Tongue (tissue), 2 donors: ENCODE measurements around the gene SV2B. TPM values are rescaled to one million over a fixed set of nuclear protein-coding genes. Genes with fewer than 3 reads are reported as not detected.

Experiments used
- DNase-seq: peaks from one replicate; pipeline ENCODE4 v3.0.0-alpha.2; 2015
- total RNA-seq: library from RNA; depleted of rRNA; stranded (reverse); fragments of >200 nt; gene quantifications from one replicate; pipeline ENCODE4 v1.2.3, GENCODE V29; 2014

Gene SV2B
- total RNA-seq, 1 donor from 2014 or later: 4.5 TPM

DNA sequence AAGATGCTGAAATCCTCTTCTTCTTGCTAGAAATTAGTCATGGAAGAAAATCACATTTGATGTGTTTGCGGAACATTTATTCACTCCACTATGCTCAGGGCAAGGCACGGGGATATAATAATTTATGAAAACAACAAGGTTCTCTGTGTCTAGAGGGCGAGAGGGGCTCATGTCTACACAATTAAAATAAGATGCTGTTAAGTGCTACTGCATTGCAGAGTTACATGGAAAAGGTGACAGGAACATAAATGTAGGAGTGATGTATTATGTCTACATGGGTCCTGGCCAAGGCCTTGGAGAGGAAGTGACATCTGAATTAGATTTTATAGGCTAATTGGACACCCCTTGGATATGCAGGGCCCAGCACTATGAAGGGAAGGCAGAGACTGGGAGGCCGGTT, 96.1 kb downstream of the SV2B start:
- DNase-seq: no peak

DNA sequence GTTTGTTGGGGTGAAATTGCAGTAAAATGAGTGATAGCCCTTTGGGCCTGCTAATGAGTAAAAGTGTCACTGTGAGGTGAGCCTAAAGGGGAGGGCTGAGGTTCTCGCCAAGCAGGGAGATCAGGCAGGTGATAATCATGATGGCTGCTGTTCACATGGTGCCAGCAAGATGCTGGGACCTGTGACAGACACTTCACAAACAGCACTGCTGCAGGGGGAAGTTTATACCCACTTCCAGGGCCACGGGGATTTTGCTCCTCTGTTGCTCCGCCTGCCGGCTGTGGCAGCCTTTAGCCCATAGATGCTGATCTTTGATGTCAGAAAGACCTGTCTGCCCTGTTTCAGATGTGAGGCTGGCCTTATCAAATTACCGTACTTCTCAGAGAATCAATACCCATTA, 96.7 kb downstream of the SV2B start:
- DNase-seq: no peak

DNA sequence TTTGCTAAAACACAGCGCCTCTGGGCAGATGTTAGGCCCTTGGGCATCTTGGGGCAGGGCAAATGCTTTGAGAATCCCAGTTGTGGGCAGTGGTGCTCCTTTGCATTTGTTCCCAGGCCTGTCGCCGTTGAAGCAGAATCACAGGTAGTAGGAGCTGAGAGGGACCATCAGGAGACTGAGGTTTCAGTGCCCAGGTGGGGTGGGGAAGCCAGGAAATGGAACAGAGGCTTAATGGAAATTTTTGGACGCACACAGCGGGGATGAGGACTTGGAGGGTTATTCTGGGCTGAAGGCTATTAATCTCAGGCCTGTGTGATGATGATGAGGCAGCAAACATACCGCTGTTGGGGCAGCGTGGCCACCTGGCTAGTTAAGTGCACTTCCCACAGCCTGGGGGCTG, 99.5 kb downstream of the SV2B start:
- no peak for DNase-seq

- no peak for DNase-seq
Observed at GRCh38 chr15:91200101-91200754, 100.2 kb downstream of the SV2B start.

- no peak for DNase-seq
Observed at GRCh38 chr15:91202510-91203102, 102.5 kb downstream of the SV2B start.

DNA sequence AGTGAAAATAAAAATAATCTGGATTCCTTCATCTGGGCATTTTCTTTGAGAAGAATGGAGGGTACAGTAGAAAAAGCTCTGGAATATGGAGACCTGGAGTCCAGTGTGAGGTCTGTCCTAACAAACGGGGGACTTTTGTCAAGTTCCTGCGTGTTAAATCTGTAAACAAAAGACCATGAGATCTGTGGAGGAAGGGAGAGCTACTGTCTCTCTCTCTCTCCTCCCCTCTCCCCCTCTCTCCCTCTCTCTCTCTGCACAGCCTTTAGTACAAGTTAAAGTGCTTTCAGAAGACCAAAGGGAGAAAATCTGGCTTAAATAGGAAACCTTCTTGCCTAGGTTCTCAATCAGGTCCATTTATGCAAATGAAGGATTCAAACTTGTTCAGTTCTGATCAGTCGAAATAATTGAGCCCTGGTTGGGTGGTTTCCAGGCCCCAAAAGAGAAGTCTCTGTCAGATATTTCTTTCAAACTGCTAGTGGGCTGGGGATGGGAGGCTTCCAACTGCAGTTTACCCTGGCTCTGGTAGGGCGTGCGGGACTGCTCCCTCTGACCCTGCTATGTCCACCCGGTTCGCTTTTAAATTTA, 103.7 kb downstream of the SV2B start:
- no peak for DNase-seq

DNA sequence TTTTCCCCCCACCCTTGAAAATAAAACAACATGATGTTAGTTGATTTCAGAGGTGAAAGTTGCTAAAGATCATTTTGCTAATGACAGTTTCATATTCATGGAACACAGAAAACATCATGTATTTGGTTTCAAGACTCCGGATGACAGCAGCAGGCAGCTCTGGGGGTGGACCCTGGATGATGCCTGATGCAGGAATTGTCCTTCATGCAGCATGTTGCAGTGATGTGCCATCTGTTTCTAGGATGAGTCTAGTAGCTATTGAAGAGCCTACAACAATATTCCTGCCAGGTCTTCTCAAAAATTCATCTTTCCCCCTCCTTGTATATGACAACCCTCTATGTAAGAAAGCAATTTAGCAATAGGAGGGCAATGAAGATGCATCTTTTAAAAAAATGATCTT, 108.3 kb downstream of the SV2B start:
- no peak for DNase-seq

- DNase-seq: no peak
Observed at GRCh38 chr15:91209318-91209717, 109.3 kb downstream of the SV2B start.

DNA sequence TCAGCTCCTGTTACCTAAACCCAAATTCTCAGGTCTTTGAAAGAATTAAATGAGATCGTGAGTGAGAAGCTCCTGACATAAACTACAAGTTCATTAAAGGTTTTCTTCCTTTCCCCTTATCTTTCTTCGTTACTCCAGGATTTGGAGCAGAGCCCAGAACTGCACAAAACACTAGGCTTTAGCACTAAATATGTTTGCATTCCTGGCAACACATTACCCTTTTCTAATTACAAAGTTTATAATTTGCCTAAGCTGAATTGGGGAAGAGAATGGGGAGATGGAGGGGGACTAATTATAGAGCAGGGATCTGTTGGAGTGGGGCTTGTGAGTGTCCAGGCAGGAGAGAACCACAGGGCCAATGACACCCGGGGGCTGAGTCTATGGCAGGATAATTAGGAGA, 109.7 kb downstream of the SV2B start:
- no peak for DNase-seq

- no peak for DNase-seq
Observed at GRCh38 chr15:91214675-91215590, 114.9 kb downstream of the SV2B start.

DNA sequence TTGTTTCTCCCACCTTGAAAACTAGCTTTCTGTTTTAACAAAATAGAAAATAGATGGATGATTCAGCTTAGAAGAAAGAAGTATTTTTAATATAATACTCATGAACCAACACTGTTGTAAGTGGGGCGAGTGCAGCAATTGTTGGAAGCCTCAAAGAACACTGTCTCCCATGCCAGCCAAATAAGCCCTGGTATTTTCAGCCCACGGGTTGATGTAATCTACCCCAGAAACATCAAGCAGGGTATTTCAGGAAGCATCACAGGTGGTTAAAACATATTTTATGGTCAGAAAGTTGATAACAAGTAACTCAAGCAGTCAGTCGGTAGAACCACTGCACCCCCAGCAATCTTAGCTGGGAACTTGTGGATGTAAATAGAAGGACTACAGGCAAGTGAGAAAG, 115.9 kb downstream of the SV2B start:
- DNase-seq: no peak

DNA sequence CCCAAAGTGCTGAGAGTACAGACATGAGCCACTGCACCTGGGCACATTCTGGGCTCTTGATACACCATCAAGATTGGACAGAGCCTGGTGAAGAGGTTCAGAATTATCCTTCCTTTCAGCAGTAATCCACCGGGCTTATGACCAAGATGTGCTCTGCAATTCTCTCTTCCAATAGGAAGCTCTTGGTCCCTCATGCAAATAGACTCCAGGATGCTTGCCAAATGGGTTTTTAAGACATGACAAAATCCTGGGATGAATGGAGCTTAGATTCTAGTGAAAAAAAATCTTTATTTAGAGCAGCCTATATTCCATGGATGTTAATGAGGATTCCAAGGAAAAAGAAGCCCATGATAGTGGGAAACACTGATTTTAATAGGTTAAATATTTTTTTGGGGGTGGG, 119.1 kb downstream of the SV2B start:
- DNase-seq: no peak

GRCh38 chr15:91222052-91222451, 122.0 kb downstream of the SV2B start:
- no peak for DNase-seq

GRCh38 chr15:91223863-91224262, 123.8 kb downstream of the SV2B start:
- DNase-seq: no peak

DNA sequence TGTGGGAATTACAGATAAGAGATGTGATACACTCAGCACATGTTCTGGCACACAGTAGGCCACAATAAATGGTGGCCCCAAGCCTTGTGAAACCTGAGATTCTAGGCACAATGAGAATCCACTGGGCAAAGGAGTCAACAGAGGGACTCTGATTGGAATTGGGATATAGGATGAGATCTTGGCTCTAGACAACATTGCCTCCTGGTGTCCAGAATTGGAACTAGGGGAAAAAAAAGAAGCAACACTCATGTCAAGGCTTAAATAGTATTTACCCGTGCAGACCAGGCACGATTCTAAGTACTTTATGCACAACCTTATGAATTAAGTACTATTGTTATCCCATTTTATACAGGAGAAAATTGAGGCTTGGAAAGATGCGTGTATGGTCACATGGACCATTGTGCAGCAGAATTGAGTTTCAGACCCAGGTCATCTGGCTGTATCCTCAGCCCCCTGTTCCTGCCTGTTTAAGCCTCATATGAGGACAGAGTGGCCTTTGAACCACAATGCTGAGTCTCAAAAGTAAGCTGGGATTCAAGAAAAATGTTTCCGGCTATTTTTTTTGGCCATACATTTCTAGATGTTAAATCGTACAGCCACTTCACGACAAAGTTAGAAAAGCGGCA, 124.8 kb downstream of the SV2B start:
- DNase-seq: peak; percentile 63

- no peak for DNase-seq
Observed at GRCh38 chr15:91225741-91226140, 125.7 kb downstream of the SV2B start.

- no peak for DNase-seq
Observed at GRCh38 chr15:91227117-91227516, 127.1 kb downstream of the SV2B start.

GRCh38 chr15:91227766-91228165, 127.7 kb downstream of the SV2B start:
- DNase-seq: no peak

DNA sequence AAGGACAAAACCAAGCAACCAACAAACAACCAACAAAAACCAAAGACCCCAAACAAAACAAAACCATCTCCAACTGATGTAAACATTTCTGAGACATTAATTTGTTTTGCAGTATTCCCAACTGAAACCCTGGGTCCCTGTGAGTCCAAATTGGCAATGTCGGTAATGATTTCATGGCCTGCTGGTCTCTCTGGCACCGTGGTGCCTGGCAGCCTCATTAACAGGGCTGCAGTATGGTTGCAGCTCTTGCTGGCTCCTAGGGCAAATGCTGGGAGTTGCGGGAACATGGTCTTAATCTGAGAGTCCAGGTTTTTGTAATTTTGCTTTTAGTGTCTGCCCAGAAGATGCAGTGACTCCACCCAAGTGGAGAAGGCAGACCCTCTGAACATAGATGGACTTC, 128.3 kb downstream of the SV2B start:
- DNase-seq: no peak

DNA sequence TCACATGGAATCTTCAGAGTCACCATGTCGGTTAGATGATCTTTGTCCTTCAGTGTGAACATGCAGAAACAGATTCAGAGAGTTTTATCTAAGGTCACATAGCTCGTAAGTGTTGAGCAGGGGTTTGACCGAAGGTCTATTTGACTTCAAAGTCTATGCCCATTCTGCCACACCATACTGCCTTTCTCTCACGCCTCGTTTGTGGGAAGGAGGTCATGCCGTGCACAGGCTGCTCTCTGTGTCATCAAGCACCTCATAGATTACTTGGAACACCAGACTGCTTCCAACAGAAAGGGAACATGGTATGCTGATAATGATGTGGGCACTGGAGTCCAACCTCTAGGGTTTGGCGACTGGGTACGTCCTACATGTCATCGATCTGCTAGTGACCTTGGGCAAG, 128.8 kb downstream of the SV2B start:
- no peak for DNase-seq

DNA sequence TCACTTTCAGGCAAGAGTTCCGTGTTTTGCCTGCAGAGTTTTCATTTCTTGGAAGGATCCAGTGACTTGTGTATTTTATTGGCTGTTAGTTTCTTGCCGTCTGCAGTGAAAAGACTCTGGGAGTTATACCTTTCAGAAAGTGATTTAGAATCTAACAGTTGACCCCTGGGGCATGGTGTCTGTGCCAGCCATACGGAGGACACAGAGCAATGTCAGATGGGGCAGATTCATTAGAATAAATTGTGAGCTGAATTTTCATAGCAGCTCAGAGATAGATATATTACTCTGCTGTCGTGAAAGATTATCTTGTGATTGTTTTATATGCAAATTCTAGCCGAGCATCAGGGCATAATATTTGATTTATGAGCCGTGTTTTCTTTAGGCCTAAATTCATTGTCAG, 131.6 kb downstream of the SV2B start:
- no peak for DNase-seq

GRCh38 chr15:91234759-91235158, 134.7 kb downstream of the SV2B start:
- no peak for DNase-seq

DNA sequence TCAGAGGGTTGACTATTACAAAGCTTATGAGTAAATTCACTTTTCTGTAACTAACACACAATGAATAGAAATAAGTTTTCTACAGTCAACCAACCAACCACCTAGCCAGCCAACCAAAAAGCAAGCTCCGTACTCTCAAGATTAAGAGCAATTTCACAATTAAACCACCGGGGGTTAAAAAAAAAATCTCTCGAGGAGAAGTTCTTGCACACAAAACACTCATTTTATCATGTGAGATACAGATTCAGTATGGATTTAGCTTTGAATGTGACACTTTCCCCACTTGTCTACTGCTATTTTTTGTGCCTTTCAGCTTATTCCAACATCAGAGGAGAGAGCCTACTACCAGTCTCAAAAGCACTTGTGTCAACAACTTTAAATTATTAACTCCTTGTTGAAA, 135.3 kb downstream of the SV2B start:
- no peak for DNase-seq
